GM20431 (cell line): Measurements from ENCODE around the gene STARD7.
"Not testable (repeated sequence)": the region's sequence is repeated elsewhere in the genome, so short reads cannot be mapped to it uniquely, and the experiment has no call there.

Experiments used
- in situ Hi-C: fragments of 300-500 bp; cut with MseI, MboI; formaldehyde crosslinking; loops from one replicate; pipeline ENCODE4 v1.15.0; 2020; ENCODE audit warnings: low sequenced_read_pairs; ENCODE audit not compliant: unreplicated experiment

STARD7 gene

DNA sequence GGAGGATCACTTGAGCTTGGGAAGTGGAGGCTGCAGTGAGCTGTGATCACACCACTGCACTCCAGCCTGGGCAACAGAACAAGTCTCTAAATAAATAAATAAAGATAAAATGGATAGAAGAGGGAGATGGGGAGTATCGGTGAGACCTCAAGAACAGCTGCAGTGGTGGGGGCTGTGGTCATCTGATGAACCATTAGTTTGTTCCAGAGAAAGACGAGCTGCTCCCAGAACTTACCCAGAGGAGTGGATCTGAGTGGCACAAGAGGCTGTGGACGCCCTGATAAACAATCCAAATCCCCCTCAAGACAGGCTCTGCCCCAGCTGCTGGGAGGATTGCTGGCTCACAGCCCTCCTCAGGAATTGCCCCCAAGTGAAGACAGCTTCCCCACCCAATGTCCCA lies 30.5 kb upstream of the STARD7 start:
- in situ Hi-C loops, result no loop called here

DNA sequence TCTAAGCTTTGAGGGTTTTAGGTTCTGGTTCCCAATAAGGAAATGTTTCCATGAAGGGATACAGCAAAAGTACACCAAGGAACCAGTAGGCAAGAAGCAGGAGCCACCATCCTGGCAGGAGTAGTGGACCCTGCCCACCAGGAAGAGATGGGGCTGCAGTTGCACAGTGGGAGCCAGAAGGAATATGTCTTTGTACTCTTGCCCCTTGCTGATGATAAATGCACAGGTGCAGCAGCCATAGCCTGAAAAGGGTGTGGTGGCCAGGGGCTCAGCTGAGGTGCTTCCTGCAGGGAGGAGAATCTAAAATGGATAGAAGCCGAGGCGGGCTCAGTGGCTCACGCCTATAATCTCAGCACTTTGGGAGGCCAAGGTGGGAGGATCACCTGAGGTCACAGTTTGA lies 29.6 kb upstream of the STARD7 start:
- in situ Hi-C loops, result no loop called here

DNA sequence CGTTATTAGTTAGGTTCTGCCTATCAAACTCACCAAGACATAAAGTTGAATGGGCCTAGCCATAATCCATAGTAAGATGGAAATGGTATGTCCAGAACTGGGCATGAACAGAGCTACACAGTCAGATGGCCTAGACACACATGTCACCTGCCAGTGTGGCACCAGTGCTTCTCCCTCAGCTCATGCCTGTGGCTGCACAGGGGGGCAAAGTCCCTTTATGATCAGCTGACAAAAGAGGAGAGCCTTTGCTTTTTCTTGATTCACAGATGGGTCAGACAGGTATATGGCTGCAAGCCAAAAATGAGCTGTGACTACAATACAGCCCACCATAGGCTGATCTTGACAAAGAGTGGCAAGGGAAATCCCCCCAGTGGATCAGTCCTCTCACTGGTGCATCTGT lies 28.3 kb upstream of the STARD7 start:
- in situ Hi-C loops, result no loop called here

DNA sequence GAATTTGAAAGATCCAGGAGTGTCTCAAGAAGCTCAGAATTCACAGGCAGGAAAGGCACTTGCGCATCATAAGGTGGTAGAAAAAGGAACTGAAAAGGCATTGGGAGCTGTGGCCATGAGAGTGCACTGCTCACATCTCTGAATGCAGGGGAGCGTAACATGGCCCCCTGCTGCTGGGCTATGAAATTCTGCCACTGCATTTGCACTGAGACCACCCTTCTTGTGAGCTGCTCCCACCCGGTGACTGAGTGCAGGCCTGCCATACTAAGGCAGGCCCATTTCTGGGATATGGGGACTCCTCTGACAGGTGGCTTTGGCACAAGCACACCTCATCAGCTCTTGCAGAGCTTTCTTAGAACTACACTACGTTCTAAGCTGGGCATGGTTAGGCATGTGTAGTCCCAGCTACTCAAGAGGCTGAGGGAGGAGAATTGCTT lies 25.3 kb upstream of the STARD7 start:
- in situ Hi-C loops, result no loop called here

GRCh38 chr2:96233436-96233835 lies 24.8 kb upstream of the STARD7 start:
- in situ Hi-C loops, result no loop called here

DNA sequence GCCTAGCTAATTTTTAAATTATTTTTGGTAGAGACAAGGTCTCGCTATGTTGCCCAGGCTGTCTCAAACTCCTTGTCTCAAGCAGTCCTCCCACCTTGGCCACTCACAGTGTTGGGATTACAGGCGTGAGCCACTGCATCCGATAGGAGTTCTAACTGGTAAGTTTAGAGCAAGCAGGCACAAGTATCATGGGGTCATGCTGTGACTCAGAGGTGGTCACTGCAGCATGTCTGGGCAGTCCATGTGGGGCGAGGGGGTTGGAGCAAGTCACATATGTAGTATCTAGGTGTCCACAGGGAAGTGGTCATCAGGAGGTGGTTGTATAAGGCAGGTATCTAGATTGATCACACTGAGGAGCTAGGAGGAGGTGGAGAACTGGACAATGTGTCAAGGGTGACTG lies 22.7 kb upstream of the STARD7 start:
- in situ Hi-C loops, result no loop called here

GRCh38 chr2:96225016-96225533 lies 16.4 kb upstream of the STARD7 start:
- in situ Hi-C loops, result no loop called here

DNA sequence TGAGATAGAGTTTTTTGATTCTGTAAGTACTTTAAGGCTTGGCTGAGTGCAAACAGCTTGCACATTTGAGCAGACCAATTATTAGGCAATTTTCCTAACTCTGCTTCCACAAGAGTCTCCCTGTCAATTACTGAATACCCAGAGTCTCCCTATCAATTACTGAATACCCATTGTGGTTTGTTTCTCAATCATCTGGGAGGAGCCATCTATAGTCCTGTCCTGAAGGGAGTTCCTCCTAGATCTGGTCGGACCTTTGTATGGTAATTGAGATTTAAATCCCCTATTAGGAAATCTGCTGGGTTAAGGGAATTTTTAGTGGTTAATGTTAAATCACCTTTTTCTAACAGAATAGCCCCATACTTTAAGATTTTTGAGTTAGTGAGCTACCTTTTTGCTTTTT lies 12.5 kb upstream of the STARD7 start:
- in situ Hi-C loops, result not testable (repeated sequence)

DNA sequence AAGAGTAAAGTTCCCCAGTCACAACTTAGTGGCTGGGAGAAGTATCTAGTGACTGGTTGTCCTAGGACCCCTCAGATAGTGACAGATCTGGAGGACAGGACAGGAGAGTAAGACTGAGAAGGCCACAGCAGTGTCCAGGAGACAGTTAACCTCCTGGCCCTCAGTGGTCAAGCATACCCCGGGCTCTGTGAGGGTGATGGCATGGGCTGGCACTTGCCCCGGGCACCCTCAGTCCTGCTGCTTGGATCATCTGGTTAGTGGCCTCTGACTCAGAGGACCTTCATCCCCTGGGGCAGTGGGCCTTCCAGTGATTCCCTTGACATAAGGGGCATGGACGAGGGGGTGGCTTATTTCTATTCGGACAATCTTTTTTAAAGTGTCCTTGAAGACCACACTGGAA lies 11.3 kb upstream of the STARD7 start:
- in situ Hi-C loops, result not testable (repeated sequence)

DNA sequence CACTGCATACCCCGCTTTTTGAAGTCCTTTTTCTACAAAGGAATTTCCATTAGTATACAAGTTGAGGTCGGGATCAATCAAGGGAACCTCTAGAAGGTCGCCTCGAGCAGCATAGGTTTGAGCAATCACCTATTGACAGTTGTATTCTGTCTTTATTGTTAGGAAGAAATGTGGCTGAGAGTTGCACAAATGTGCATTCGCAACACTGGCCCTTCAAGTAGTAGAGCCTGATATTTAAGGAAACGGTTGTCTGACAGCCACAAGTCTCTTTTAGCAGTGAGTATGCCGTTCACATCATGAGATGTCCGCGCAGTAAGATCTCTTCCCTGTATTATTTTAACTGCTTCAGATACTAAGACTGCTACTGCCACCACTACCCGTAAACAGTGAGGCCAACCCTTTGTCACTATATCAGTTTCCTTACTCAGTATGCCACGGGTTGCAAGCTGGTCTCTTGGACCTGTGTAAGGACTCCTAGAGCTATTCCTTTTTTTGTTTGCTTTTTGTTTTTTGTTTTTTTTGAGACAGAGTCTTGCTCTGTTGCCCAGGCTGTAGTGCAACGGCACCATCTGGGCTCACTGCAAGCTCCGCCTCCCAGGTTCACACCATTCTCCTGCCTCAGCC lies 10.0 kb upstream of the STARD7 start:
- in situ Hi-C loops, result no loop called here

DNA sequence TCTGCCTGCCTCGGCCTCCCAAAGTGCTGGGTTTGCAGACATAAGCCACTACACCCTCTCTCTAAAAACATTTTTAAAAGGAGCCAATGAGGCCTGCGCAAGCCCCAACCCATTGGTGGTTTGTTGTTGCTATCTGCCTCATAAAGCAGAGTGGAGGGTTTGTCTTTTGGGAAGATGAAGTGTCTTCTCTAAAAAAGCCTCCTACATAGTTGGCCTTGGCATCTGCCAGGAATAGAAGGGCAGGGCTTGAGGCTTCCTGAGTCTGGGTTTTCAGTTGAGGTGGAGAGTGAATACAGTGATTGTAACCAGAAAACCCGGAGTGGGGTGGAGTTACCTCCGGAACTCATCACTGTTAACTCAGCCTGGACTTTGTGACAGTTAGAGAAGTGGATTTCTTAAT lies 5.9 kb upstream of the STARD7 start:
- in situ Hi-C loops, result no loop called here

- in situ Hi-C loops, result no loop called here
These were observed 4.8 kb upstream of the STARD7 start for GRCh38 chr2:96213379-96213778.

DNA sequence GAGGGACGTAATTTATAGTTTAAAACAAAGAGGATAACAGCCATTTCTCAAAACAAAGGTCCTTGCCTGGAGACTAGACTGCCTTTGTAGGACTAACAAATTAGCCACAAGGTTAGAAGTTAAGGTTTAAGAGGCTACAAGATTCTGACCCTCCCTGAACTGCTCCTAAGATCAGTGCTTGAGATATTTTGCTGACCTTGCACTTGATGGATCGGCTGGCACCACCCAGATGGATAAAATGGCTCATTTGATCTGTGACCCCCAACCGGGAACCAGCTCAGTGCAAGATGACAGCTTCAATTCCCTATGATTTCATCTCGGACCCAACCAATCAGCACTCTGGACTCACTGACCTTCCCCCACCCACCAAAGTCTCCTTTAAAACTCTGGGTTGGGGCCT lies 3.7 kb upstream of the STARD7 start:
- in situ Hi-C loops, result no loop called here

DNA sequence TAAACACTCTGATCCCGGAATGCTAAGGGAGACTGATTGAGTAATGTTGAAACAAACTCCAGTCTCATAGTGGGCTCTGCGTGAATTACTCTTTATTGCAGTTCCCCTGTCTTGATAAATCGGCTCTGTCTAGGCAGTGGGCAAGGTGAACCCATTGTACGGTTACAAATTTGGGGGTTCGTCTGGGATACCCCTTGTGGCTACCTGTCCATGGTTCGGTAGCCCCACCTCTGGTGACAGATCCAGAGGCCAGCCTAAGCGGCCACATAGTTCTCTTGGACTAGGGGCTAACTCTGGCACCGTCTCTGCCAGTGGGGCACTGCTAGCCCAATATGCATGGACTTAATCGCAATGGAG lies 1.1 kb upstream of the STARD7 start:
- in situ Hi-C loops, result no loop called here

GRCh38 chr2:96209011-96209728 lies 543 bp upstream of the STARD7 start:
- in situ Hi-C loops, result no loop called here

DNA sequence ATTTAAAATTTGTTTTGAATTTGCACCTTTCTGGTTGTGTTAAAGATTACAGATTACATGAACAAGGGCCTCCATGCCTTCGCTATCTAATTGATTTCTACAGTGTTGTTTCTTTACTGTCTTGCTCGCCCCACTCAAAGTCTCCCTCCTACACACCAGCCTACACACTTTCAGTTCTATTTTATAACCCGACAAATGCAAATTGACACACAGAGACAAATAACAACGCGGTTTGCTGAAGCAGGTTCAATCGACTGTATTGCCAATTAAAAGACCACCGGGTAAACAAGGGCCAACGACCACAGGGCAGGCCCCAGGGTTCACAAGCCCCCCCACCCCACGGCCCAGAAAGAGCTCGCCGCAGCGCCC lies 869 bp downstream of the STARD7 start:
- in situ Hi-C loops, result no loop called here

DNA sequence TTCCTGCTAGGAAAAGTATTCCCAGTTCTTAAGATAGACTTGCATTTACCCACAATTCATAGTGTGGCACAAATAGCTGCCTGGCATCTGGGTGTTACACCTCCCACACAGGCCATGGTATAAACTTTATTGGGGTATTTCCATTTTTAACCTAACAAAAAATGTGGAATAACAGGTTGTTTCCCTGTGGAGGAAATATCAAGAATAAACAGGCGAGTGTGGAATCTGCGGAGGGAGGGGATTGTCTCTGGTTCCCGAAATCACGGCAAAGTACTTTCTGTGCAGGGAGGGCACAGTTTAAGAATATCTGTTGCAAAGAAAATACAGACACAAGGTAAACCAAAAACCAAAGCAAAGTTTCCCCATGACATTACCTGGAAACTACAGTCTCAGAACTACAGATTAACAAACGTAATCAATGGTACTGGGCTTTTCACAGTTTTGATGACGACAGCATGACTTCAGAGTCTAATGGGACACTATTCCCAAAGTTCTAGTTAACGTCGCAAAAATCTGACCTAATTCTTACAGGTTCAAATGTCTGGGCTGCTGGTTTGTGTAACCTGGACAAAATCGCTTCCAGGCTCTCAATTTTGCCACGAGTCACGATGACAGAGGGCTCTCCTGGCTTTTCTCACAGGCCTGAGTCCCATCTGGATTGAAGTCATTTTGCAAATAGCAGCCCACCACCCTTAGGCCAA lies 1.4 kb downstream of the STARD7 start:
- in situ Hi-C loops, result no loop called here

- in situ Hi-C loops, result no loop called here
These were observed 2.7 kb downstream of the STARD7 start for GRCh38 chr2:96205888-96206287.

DNA sequence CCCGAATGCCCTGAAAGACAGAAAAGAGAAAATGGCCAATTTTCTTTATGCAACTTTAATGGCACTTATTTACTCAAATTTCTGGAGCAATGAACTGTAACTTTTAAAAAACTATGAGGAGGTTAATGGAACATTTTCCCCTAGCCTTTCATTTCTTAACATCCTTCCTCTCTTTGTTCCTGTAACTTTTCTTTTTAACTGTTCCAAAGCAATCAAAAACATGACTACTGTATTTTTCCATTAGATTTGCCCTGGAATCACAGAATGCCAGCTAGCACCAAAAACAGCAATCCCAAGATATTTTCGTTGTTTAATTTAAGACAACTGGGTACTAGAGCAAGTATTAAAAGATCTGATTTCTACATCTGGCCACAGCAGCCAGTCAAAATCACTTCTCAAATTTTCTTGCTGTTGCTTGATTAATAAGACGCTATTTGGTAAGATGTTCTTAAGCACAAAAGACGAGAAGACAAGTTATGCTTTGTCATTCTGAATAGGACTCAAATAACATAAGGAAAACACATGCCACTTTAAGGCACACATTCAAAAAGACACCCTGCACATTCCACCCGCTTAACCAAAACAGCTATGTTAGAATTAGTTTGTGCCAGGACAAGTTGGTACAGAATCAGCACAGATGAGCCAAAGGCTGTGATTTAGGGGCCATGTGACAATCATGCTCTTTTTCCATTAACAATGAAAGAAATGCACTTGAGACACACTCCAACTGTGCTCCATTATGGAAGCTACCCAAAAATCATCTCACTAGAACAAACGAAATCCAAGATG lies 3.6 kb downstream of the STARD7 start:
- in situ Hi-C loops, result no loop called here

- in situ Hi-C loops, result no loop called here
These were observed 5.2 kb downstream of the STARD7 start for GRCh38 chr2:96203130-96204028.
